Measurements from ENCODE around the gene IGF2. TPM values are rescaled to one million over a fixed set of nuclear protein-coding genes. Genes with fewer than 3 reads are reported as not detected.
A peak's percentile ranks its signal among the peaks of the same experiment; 100 is the strongest.

Gene IGF2
- 11.8 TPM for polyA plus RNA-seq (2013, experiment 1 of 2)
- 11.0 TPM for polyA plus RNA-seq (2013, experiment 2 of 2)

- Histone ChIP-seq H3K4ac (ENCODE audit: low read length) (no peak within 1 kb of the TSS), H3K9ac (ENCODE audit: low read depth, low read length, poor library complexity) (no peak within 1 kb of the TSS), H2AK5ac (ENCODE audit: low read depth, low read length) (peak within 1 kb of the TSS; percentile 63), H2BK12ac (ENCODE audit: low read length) (no peak within 1 kb of the TSS), H3K79me1 (ENCODE audit: low read depth, low read length) (peaks cover 2% of the 10 kb centered on the region), H3K4me1 (ENCODE audit: control insufficient read depth in 2 of 2, insufficient read depth in 1 of 2, low read depth in 1 of 2, low read length in 2 of 2) (peaks cover 4 to 5% of the 10 kb centered on the region in 2 donors), H2BK120ac (ENCODE audit: low read depth, low read length) (no peak within 1 kb of the TSS), H3K27me3 (ENCODE audit: control insufficient read depth in 3 of 3, insufficient read depth in 3 of 3, low read depth in 1 of 3, low read length in 3 of 3) (peaks cover 38 to 92% (median 87%) of the 10 kb centered on the region in 3 experiments), H3K9me3 (replicated peaks in 1 of 2; ENCODE audit: control insufficient read depth in 2 of 2, insufficient read depth in 1 of 2, low read depth in 1 of 2, low read length in 2 of 2) (peaks cover 0 to 2% of the 10 kb centered on the region in 2 donors), H3K14ac (ENCODE audit: low read length) (no peak within 1 kb of the TSS), H4K91ac (ENCODE audit: low read depth, low read length, poor library complexity) (no peak within 1 kb of the TSS), H3K23ac (ENCODE audit: low read depth, low read length, poor library complexity) (peak within 1 kb of the TSS; percentile 80), H2AFZ (ENCODE audit: low read length) (peak within 1 kb of the TSS; percentile 56), H3K4me2 (ENCODE audit: insufficient read depth, low read length, poor library complexity, severe bottlenecking) (peak within 1 kb of the TSS; percentile 89), H4K8ac (ENCODE audit: low read depth, low read length) (no peak within 1 kb of the TSS), H3K36me3 (replicated peaks in 1 of 2; ENCODE audit: control insufficient read depth in 2 of 2, insufficient read depth in 2 of 2, low read length in 2 of 2) (no peaks in the 10 kb centered on the region), H2BK5ac (ENCODE audit: low read length) (peak within 1 kb of the TSS; percentile 66), H3K4me3 (ENCODE audit: low read length in 2 of 2) (peak within 1 kb of the TSS in 1 of 2 donors; percentile 62), H2BK15ac (ENCODE audit: low read length) (peak within 1 kb of the TSS; percentile 67), H3K18ac (ENCODE audit: low read length) (peak within 1 kb of the TSS; percentile 94), H3K27ac (replicated peaks; ENCODE audit: low read length) (no peak within 1 kb of the TSS)
- no CpG with 5 or more reads among the region's 62 CpGs for WGBS, 2 donors (ENCODE audit: extremely low coverage in 2 of 2, insufficient read length in 2 of 2, insufficient replicate concordance in 1 of 2)
- DNase-seq (ENCODE audit: low spot score): no peak
Measured at GRCh38 chr11:2139123-2139521, at the start of gene IGF2. IGF2 (minus strand) TSS chr11:2139389; CDS start chr11:2135523, 3,866 bp downstream.

- Histone ChIP-seq H2AK5ac (ENCODE audit: low read depth, low read length) (peak overlapping the region; percentile 100), H3K18ac (ENCODE audit: low read length) (peak overlapping the region; percentile 60), H3K79me1 (ENCODE audit: low read depth, low read length) (no peaks in the 10 kb centered on the region), H3K4me2 (ENCODE audit: insufficient read depth, low read length, poor library complexity, severe bottlenecking) (no peak overlapping the region), H2BK15ac (ENCODE audit: low read length) (no peak overlapping the region), H4K91ac (ENCODE audit: low read depth, low read length, poor library complexity) (no peak overlapping the region), H3K27ac (replicated peaks; ENCODE audit: low read length) (no peak overlapping the region), H3K36me3 (replicated peaks in 1 of 2; ENCODE audit: control insufficient read depth in 2 of 2, insufficient read depth in 2 of 2, low read length in 2 of 2) (no peaks in the 10 kb centered on the region), H2BK5ac (ENCODE audit: low read length) (no peak overlapping the region), H3K4me3 (ENCODE audit: low read length in 2 of 2) (no peak overlapping the region), H3K9ac (ENCODE audit: low read depth, low read length, poor library complexity) (no peak overlapping the region), H3K4me1 (ENCODE audit: control insufficient read depth in 2 of 2, insufficient read depth in 1 of 2, low read depth in 1 of 2, low read length in 2 of 2) (peaks cover 11 to 29% of the 10 kb centered on the region in 2 donors), H2AFZ (ENCODE audit: low read length) (no peak overlapping the region), H3K27me3 (ENCODE audit: control insufficient read depth in 3 of 3, insufficient read depth in 3 of 3, low read depth in 1 of 3, low read length in 3 of 3) (peaks cover 0 to 21% (median 8%) of the 10 kb centered on the region in 3 experiments), H3K23ac (ENCODE audit: low read depth, low read length, poor library complexity) (no peak overlapping the region), H3K4ac (ENCODE audit: low read length) (no peak overlapping the region), H2BK12ac (ENCODE audit: low read length) (no peak overlapping the region), H2BK120ac (ENCODE audit: low read depth, low read length) (peak overlapping the region; percentile 21), H3K14ac (ENCODE audit: low read length) (no peak overlapping the region), H4K8ac (ENCODE audit: low read depth, low read length) (no peak overlapping the region), H3K9me3 (replicated peaks in 1 of 2; ENCODE audit: control insufficient read depth in 2 of 2, insufficient read depth in 1 of 2, low read depth in 1 of 2, low read length in 2 of 2) (peaks cover 0 to 9% of the 10 kb centered on the region in 2 donors)
- no peak for DNase-seq (ENCODE audit: low spot score)
- WGBS, 2 donors (ENCODE audit: extremely low coverage in 2 of 2, insufficient read length in 2 of 2, insufficient replicate concordance in 1 of 2): no CpG with 5 or more reads among the region's 19 CpGs
Measured at GRCh38 chr11:2188745-2189144, 49.6 kb upstream of the IGF2 start.

GRCh38 chr11:2187280-2187707, 48.1 kb upstream of the IGF2 start:
- Histone ChIP-seq H3K9ac (ENCODE audit: low read depth, low read length, poor library complexity) (peak overlapping the region; percentile 78), H2BK15ac (ENCODE audit: low read length) (peak overlapping the region; percentile 87), H3K4me2 (ENCODE audit: insufficient read depth, low read length, poor library complexity, severe bottlenecking) (no peak overlapping the region), H3K27ac (replicated peaks; ENCODE audit: low read length) (peak overlapping the region; percentile 7), H2BK12ac (ENCODE audit: low read length) (peak overlapping the region; percentile 98), H3K27me3 (ENCODE audit: control insufficient read depth in 3 of 3, insufficient read depth in 3 of 3, low read depth in 1 of 3, low read length in 3 of 3) (peaks cover 0 to 17% (median 8%) of the 10 kb centered on the region in 3 experiments), H3K14ac (ENCODE audit: low read length) (peak overlapping the region; percentile 85), H2BK5ac (ENCODE audit: low read length) (peak overlapping the region; percentile 44), H3K4me1 (ENCODE audit: control insufficient read depth in 2 of 2, insufficient read depth in 1 of 2, low read depth in 1 of 2, low read length in 2 of 2) (peaks cover 11 to 29% of the 10 kb centered on the region in 2 donors), H2AFZ (ENCODE audit: low read length) (no peak overlapping the region), H3K4ac (ENCODE audit: low read length) (peak overlapping the region; percentile 91), H3K36me3 (replicated peaks in 1 of 2; ENCODE audit: control insufficient read depth in 2 of 2, insufficient read depth in 2 of 2, low read length in 2 of 2) (no peaks in the 10 kb centered on the region), H3K23ac (ENCODE audit: low read depth, low read length, poor library complexity) (peak overlapping the region; percentile 90), H3K9me3 (replicated peaks in 1 of 2; ENCODE audit: control insufficient read depth in 2 of 2, insufficient read depth in 1 of 2, low read depth in 1 of 2, low read length in 2 of 2) (peaks cover 0 to 9% of the 10 kb centered on the region in 2 donors), H3K4me3 (ENCODE audit: low read length in 2 of 2) (peak overlapping the region in 1 of 2 donors; percentile 45), H4K8ac (ENCODE audit: low read depth, low read length) (peak overlapping the region; percentile 100), H2AK5ac (ENCODE audit: low read depth, low read length) (peak overlapping the region; percentile 96), H3K79me1 (ENCODE audit: low read depth, low read length) (no peaks in the 10 kb centered on the region), H3K18ac (ENCODE audit: low read length) (peak overlapping the region; percentile 90), H2BK120ac (ENCODE audit: low read depth, low read length) (peak overlapping the region; percentile 66), H4K91ac (ENCODE audit: low read depth, low read length, poor library complexity) (peak overlapping the region; percentile 99)
- no peak for DNase-seq (ENCODE audit: low spot score)
- 97 to 100% methylated on average over 6 to 7 of the region's 7 CpGs for WGBS, 2 donors (ENCODE audit: extremely low coverage in 2 of 2, insufficient read length in 2 of 2, insufficient replicate concordance in 1 of 2)

GRCh38 chr11:2186669-2187279, 47.6 kb upstream of the IGF2 start:
- Histone ChIP-seq H2BK15ac (ENCODE audit: low read length) (peak overlapping the region; percentile 87), H3K36me3 (replicated peaks in 1 of 2; ENCODE audit: control insufficient read depth in 2 of 2, insufficient read depth in 2 of 2, low read length in 2 of 2) (no peaks in the 10 kb centered on the region), H3K4me2 (ENCODE audit: insufficient read depth, low read length, poor library complexity, severe bottlenecking) (no peak overlapping the region), H3K27me3 (ENCODE audit: control insufficient read depth in 3 of 3, insufficient read depth in 3 of 3, low read depth in 1 of 3, low read length in 3 of 3) (peaks cover 0 to 17% (median 8%) of the 10 kb centered on the region in 3 experiments), H4K8ac (ENCODE audit: low read depth, low read length) (no peak overlapping the region), H3K4me3 (ENCODE audit: low read length in 2 of 2) (peak overlapping the region in 1 of 2 donors; percentile 45), H2BK120ac (ENCODE audit: low read depth, low read length) (peak overlapping the region; percentile 66), H3K9me3 (replicated peaks in 1 of 2; ENCODE audit: control insufficient read depth in 2 of 2, insufficient read depth in 1 of 2, low read depth in 1 of 2, low read length in 2 of 2) (peaks cover 0 to 9% of the 10 kb centered on the region in 2 donors), H3K27ac (replicated peaks; ENCODE audit: low read length) (no peak overlapping the region), H2AFZ (ENCODE audit: low read length) (no peak overlapping the region), H3K18ac (ENCODE audit: low read length) (peak overlapping the region; percentile 90), H4K91ac (ENCODE audit: low read depth, low read length, poor library complexity) (peak overlapping the region; percentile 99), H2BK5ac (ENCODE audit: low read length) (peak overlapping the region; percentile 44), H3K4ac (ENCODE audit: low read length) (peak overlapping the region; percentile 91), H3K23ac (ENCODE audit: low read depth, low read length, poor library complexity) (peak overlapping the region; percentile 90), H2AK5ac (ENCODE audit: low read depth, low read length) (peak overlapping the region; percentile 96), H3K4me1 (ENCODE audit: control insufficient read depth in 2 of 2, insufficient read depth in 1 of 2, low read depth in 1 of 2, low read length in 2 of 2) (peaks cover 11 to 28% of the 10 kb centered on the region in 2 donors), H3K79me1 (ENCODE audit: low read depth, low read length) (no peaks in the 10 kb centered on the region), H3K14ac (ENCODE audit: low read length) (peak overlapping the region; percentile 85), H3K9ac (ENCODE audit: low read depth, low read length, poor library complexity) (peak overlapping the region; percentile 78), H2BK12ac (ENCODE audit: low read length) (peak overlapping the region; percentile 98)
- WGBS, 2 donors (ENCODE audit: extremely low coverage in 2 of 2, insufficient read length in 2 of 2, insufficient replicate concordance in 1 of 2): no CpG with 5 or more reads among the region's 21 CpGs
- peak; percentile 54 for DNase-seq (ENCODE audit: low spot score)

Data from neuronal stem cell (in vitro differentiated cells).